ENCODE measurements around the gene CNGA2. TPM values are rescaled to one million over a fixed set of nuclear protein-coding genes. Genes with fewer than 3 reads are reported as not detected.

Gene CNGA2
- total and polyA plus RNA-seq, 4 experiments from 2014 or later = not detected

GRCh38 chrX:151741606-151742005 lies 7.1 kb downstream of the CNGA2 start:
- Mint-ChIP-seq H3K27me3 (peaks cover 0 to 2% of the 10 kb centered on the region in 2 donors), H3K4me3 (no peak overlapping the region), H3K36me3 (no peaks in the 10 kb centered on the region), H3K27ac (no peak overlapping the region), H3K4me1 (no peaks in the 10 kb centered on the region), H3K9me3 (peaks cover 0 to 5% (median 0%) of the 10 kb centered on the region in 8 donors)
- POLR2A ChIA-PET (ENCODE audit: partially characterized antibody) = no interaction called here
- DNase-seq = no peak
- Histone ChIP-seq H3K9me3 (ENCODE audit: control insufficient read depth in 1 of 2, low read length in 2 of 2) (no peaks in the 10 kb centered on the region), H3K27me3 (ENCODE audit: insufficient read depth, low read length) (no peaks in the 10 kb centered on the region), H3K36me3 (ENCODE audit: insufficient read depth, low read length) (no peaks in the 10 kb centered on the region), H3K4me3 (ENCODE audit: low read length in 2 of 2) (no peak overlapping the region), H3K27ac (ENCODE audit: low read depth, low read length) (no peak overlapping the region), H3K4me1 (ENCODE audit: insufficient read depth, low read length) (no peaks in the 10 kb centered on the region)
- intact Hi-C loops (cut with micrococcal nuclease) = no loop called here
- CTCF ChIA-PET (ENCODE audit: partially characterized antibody) = no interaction called here

GRCh38 chrX:151742311-151742710 lies 7.8 kb downstream of the CNGA2 start:
- CTCF ChIA-PET (ENCODE audit: partially characterized antibody) = no interaction called here
- H3K27ac Mint-ChIP-seq = no peak overlapping the region
- no peaks in the 10 kb centered on the region for H3K36me3 Mint-ChIP-seq
- no peaks in the 10 kb centered on the region for H3K4me1 ChIP-seq (ENCODE audit: insufficient read depth, low read length)
- no peak overlapping the region for H3K27ac ChIP-seq (ENCODE audit: low read depth, low read length)
- H3K27me3 ChIP-seq (ENCODE audit: insufficient read depth, low read length) = no peaks in the 10 kb centered on the region
- no peaks in the 10 kb centered on the region for H3K4me1 Mint-ChIP-seq
- POLR2A ChIA-PET (ENCODE audit: partially characterized antibody) = no interaction called here
- H3K4me3 ChIP-seq (ENCODE audit: low read length in 2 of 2) = no peak overlapping the region
- intact Hi-C loops (cut with micrococcal nuclease) = no loop called here
- H3K27me3 Mint-ChIP-seq = peaks cover 0 to 2% of the 10 kb centered on the region in 2 donors
- H3K9me3 Mint-ChIP-seq = peaks cover 0 to 3% (median 0%) of the 10 kb centered on the region in 8 donors
- H3K36me3 ChIP-seq (ENCODE audit: insufficient read depth, low read length) = no peaks in the 10 kb centered on the region
- DNase-seq = no peak
- no peak overlapping the region for H3K4me3 Mint-ChIP-seq
- H3K9me3 ChIP-seq (ENCODE audit: control insufficient read depth in 1 of 2, low read length in 2 of 2) = no peaks in the 10 kb centered on the region

- H3K27me3 Mint-ChIP-seq = peaks cover 0 to 2% of the 10 kb centered on the region in 2 donors
- Histone ChIP-seq H3K27me3 (ENCODE audit: insufficient read depth, low read length) (no peaks in the 10 kb centered on the region), H3K9me3 (ENCODE audit: control insufficient read depth in 1 of 2, low read length in 2 of 2) (no peaks in the 10 kb centered on the region), H3K4me3 (ENCODE audit: low read length in 2 of 2) (no peak overlapping the region), H3K4me1 (ENCODE audit: insufficient read depth, low read length) (no peaks in the 10 kb centered on the region), H3K36me3 (ENCODE audit: insufficient read depth, low read length) (no peaks in the 10 kb centered on the region), H3K27ac (ENCODE audit: low read depth, low read length) (no peak overlapping the region)
- peaks cover 0 to 3% (median 0%) of the 10 kb centered on the region in 8 donors for H3K9me3 Mint-ChIP-seq
- ChIA-PET CTCF (ENCODE audit: partially characterized antibody) (no interaction called here), POLR2A (ENCODE audit: partially characterized antibody) (no interaction called here)
- no peak for DNase-seq
- intact Hi-C loops (cut with micrococcal nuclease) = no loop called here
- no peak overlapping the region for H3K27ac Mint-ChIP-seq
- H3K4me1 Mint-ChIP-seq = no peaks in the 10 kb centered on the region
- H3K4me3 Mint-ChIP-seq = no peak overlapping the region
- no peaks in the 10 kb centered on the region for H3K36me3 Mint-ChIP-seq
These were observed 9.3 kb downstream of the CNGA2 start for GRCh38 chrX:151743651-151744470.

GRCh38 chrX:151745651-151746050 lies 11.1 kb downstream of the CNGA2 start:
- Mint-ChIP-seq H3K4me3 (no peak overlapping the region), H3K9me3 (peaks cover 0 to 3% (median 0%) of the 10 kb centered on the region in 8 donors), H3K27ac (no peak overlapping the region), H3K36me3 (no peaks in the 10 kb centered on the region), H3K4me1 (no peaks in the 10 kb centered on the region), H3K27me3 (no peaks in the 10 kb centered on the region)
- ChIA-PET POLR2A (ENCODE audit: partially characterized antibody) (no interaction called here), CTCF (ENCODE audit: partially characterized antibody) (no interaction called here)
- H3K4me3 ChIP-seq (ENCODE audit: low read length in 2 of 2) = no peak overlapping the region
- no peaks in the 10 kb centered on the region for H3K9me3 ChIP-seq (ENCODE audit: control insufficient read depth in 1 of 2, low read length in 2 of 2)
- H3K36me3 ChIP-seq (ENCODE audit: insufficient read depth, low read length) = no peaks in the 10 kb centered on the region
- no peaks in the 10 kb centered on the region for H3K27me3 ChIP-seq (ENCODE audit: insufficient read depth, low read length)
- DNase-seq = no peak
- H3K4me1 ChIP-seq (ENCODE audit: insufficient read depth, low read length) = no peaks in the 10 kb centered on the region
- intact Hi-C loops (cut with micrococcal nuclease) = no loop called here
- no peak overlapping the region for H3K27ac ChIP-seq (ENCODE audit: low read depth, low read length)

- no peak for DNase-seq
- intact Hi-C loops (cut with micrococcal nuclease) = no loop called here
- H3K4me1 ChIP-seq (ENCODE audit: insufficient read depth, low read length) = no peaks in the 10 kb centered on the region
- H3K9me3 Mint-ChIP-seq = peaks cover 0 to 3% (median 0%) of the 10 kb centered on the region in 8 donors
- ChIA-PET POLR2A (ENCODE audit: partially characterized antibody) (no interaction called here), CTCF (ENCODE audit: partially characterized antibody) (no interaction called here)
- no peaks in the 10 kb centered on the region for H3K36me3 ChIP-seq (ENCODE audit: insufficient read depth, low read length)
- H3K36me3 Mint-ChIP-seq = no peaks in the 10 kb centered on the region
- no peak overlapping the region for H3K27ac Mint-ChIP-seq
- no peaks in the 10 kb centered on the region for H3K27me3 ChIP-seq (ENCODE audit: insufficient read depth, low read length)
- no peak overlapping the region for H3K4me3 ChIP-seq (ENCODE audit: low read length in 2 of 2)
- H3K9me3 ChIP-seq (ENCODE audit: control insufficient read depth in 1 of 2, low read length in 2 of 2) = no peaks in the 10 kb centered on the region
- no peaks in the 10 kb centered on the region for H3K4me1 Mint-ChIP-seq
- H3K4me3 Mint-ChIP-seq = no peak overlapping the region
- peaks cover 0 to 7% of the 10 kb centered on the region in 2 donors for H3K27me3 Mint-ChIP-seq
- H3K27ac ChIP-seq (ENCODE audit: low read depth, low read length) = no peak overlapping the region
These were observed 12.0 kb downstream of the CNGA2 start for GRCh38 chrX:151746502-151746901.

- CTCF ChIA-PET (ENCODE audit: partially characterized antibody) = no interaction called here
- intact Hi-C loops (cut with micrococcal nuclease) = no loop called here
- Histone ChIP-seq H3K9me3 (ENCODE audit: control insufficient read depth in 1 of 2, low read length in 2 of 2) (no peaks in the 10 kb centered on the region), H3K36me3 (ENCODE audit: insufficient read depth, low read length) (no peaks in the 10 kb centered on the region), H3K4me1 (ENCODE audit: insufficient read depth, low read length) (no peaks in the 10 kb centered on the region), H3K27ac (ENCODE audit: low read depth, low read length) (no peak overlapping the region), H3K4me3 (ENCODE audit: low read length in 2 of 2) (no peak overlapping the region), H3K27me3 (ENCODE audit: insufficient read depth, low read length) (no peaks in the 10 kb centered on the region)
- POLR2A ChIA-PET (ENCODE audit: partially characterized antibody) = no interaction called here
- Mint-ChIP-seq H3K4me1 (no peaks in the 10 kb centered on the region), H3K27ac (no peak overlapping the region), H3K36me3 (no peaks in the 10 kb centered on the region), H3K27me3 (peaks cover 0 to 11% of the 10 kb centered on the region in 2 donors), H3K4me3 (no peak overlapping the region), H3K9me3 (no peaks in the 10 kb centered on the region)
- DNase-seq = no peak
These were observed 16.0 kb downstream of the CNGA2 start for GRCh38 chrX:151750511-151750910.

- no peaks in the 10 kb centered on the region for H3K9me3 ChIP-seq (ENCODE audit: control insufficient read depth in 1 of 2, low read length in 2 of 2)
- H3K4me1 ChIP-seq (ENCODE audit: insufficient read depth, low read length) = no peaks in the 10 kb centered on the region
- H3K36me3 Mint-ChIP-seq = no peaks in the 10 kb centered on the region
- intact Hi-C loops (cut with micrococcal nuclease) = no loop called here
- H3K36me3 ChIP-seq (ENCODE audit: insufficient read depth, low read length) = no peaks in the 10 kb centered on the region
- no peaks in the 10 kb centered on the region for H3K27me3 ChIP-seq (ENCODE audit: insufficient read depth, low read length)
- H3K27me3 Mint-ChIP-seq = peaks cover 0 to 12% of the 10 kb centered on the region in 2 donors
- no peaks in the 10 kb centered on the region for H3K4me1 Mint-ChIP-seq
- H3K27ac ChIP-seq (ENCODE audit: low read depth, low read length) = no peak overlapping the region
- H3K4me3 ChIP-seq (ENCODE audit: low read length in 2 of 2) = no peak overlapping the region
- ChIA-PET CTCF (ENCODE audit: partially characterized antibody) (no interaction called here), POLR2A (ENCODE audit: partially characterized antibody) (no interaction called here)
- no peak overlapping the region for H3K27ac Mint-ChIP-seq
- H3K9me3 Mint-ChIP-seq = no peaks in the 10 kb centered on the region
- H3K4me3 Mint-ChIP-seq = no peak overlapping the region
- no peak for DNase-seq
These were observed 18.3 kb downstream of the CNGA2 start for GRCh38 chrX:151752847-151753246.

Data from CD4-positive, alpha-beta memory T cell (primary cell).